Smooth muscle cell (in vitro differentiated cells): ENCODE measurements around the gene GAPT. TPM values are rescaled to one million over a fixed set of nuclear protein-coding genes. Genes with fewer than 3 reads are reported as not detected.
A peak's percentile ranks its signal among the peaks of the same experiment; 100 is the strongest.

ENCODE experiments used
- DNase-seq: peaks from one replicate; lab custom pipeline; 2025; ENCODE audit not compliant: unreplicated experiment; lab: John Stamatoyannopoulos, UW
- H2AFZ ChIP-seq: fragments of 200-600 bp; sonication (generic); 2 replicates; pipeline ENCODE4 v1.6.0; 2016; ENCODE audit warnings: antibody characterized with exemption, low read depth, mild to moderate bottlenecking
- H3F3A ChIP-seq: fragments of 200-600 bp; sonication (generic); 2 replicates; pipeline ENCODE4 v1.6.0; 2017; ENCODE audit warnings: antibody characterized with exemption, low read depth
- H3K27ac ChIP-seq: fragments of 200-600 bp; sonication (generic); 2 replicates; pipeline ENCODE4 v1.5.1; 2016; ENCODE audit warnings: low read depth, mild to moderate bottlenecking
- H3K27me3 ChIP-seq: fragments of 200-600 bp; sonication (generic); 2 replicates; pipeline ENCODE4 v1.6.1; 2016; ENCODE audit warnings: low read depth, mild to moderate bottlenecking
- H3K36me3 ChIP-seq: fragments of 200-600 bp; sonication (generic); 2 replicates; pipeline ENCODE4 v1.5.1; 2016; ENCODE audit warnings: low read depth
- H3K4me1 ChIP-seq: fragments of 200-600 bp; sonication (generic); 2 replicates; pipeline ENCODE4 v1.5.1; 2016; ENCODE audit warnings: low read depth
- H3K4me2 ChIP-seq: fragments of 200-600 bp; sonication (generic); 2 replicates; pipeline ENCODE4 v1.6.0; 2016; ENCODE audit warnings: mild to moderate bottlenecking
- H3K4me3 ChIP-seq: fragments of 200-600 bp; sonication (generic); 2 replicates; pipeline ENCODE4 v1.5.1; 2016; ENCODE audit warnings: mild to moderate bottlenecking
- H3K79me2 ChIP-seq: fragments of 200-600 bp; sonication (generic); 2 replicates; pipeline ENCODE4 v1.6.0; 2016; ENCODE audit warnings: low read depth, mild to moderate bottlenecking
- H3K9ac ChIP-seq: fragments of 200-600 bp; sonication (generic); 2 replicates; pipeline ENCODE4 v1.6.0; 2016; ENCODE audit warnings: low read depth
- H3K9me3 ChIP-seq: fragments of 200-600 bp; sonication (generic); replicated peaks from 2 replicates; pipeline ENCODE4 v1.5.1; 2016; ENCODE audit warnings: low read depth
- H4K20me1 ChIP-seq: fragments of 200-600 bp; sonication (generic); 2 replicates; pipeline ENCODE4 v1.6.0; 2016; ENCODE audit warnings: low read depth
- whole genome bisulfite sequencing: methylation state at CpG from one replicate; pipeline ENCODE4 v1.1.7; 2016; ENCODE audit warnings: low lambda C conversion rate; 5-methylcytosine and 5-hydroxymethylcytosine counted together
- polyA plus RNA-seq: library from polyadenylated mRNA; unstranded; fragments of >200 nt; fragmentation: Nextera tagmentation; extraction: Ambion mirVana; gene quantifications from 2 replicates; pipeline ENCODE4 v1.2.1, GENCODE V29; 2016
- total RNA-seq: library from RNA; depleted of rRNA; stranded (reverse); fragments of >200 nt; gene quantifications from 2 replicates; pipeline ENCODE4 v1.2.3, GENCODE V29; 2014
- TF ChIP-seq, protein P1 (sequence below): fragments of 200-600 bp; sonication (generic); IDR thresholded peaks from 2 replicates; pipeline ENCODE4 v1.5.1; 2017; ENCODE audit warnings: borderline replicate concordance, mild to moderate bottlenecking, antibody characterized with exemption; ENCODE audit not compliant: insufficient read depth, poor library complexity, severe bottlenecking

Gene GAPT
- total and polyA plus RNA-seq, 2 experiments from 2014 or later = not detected

- TF ChIP-seq, protein P1, sequence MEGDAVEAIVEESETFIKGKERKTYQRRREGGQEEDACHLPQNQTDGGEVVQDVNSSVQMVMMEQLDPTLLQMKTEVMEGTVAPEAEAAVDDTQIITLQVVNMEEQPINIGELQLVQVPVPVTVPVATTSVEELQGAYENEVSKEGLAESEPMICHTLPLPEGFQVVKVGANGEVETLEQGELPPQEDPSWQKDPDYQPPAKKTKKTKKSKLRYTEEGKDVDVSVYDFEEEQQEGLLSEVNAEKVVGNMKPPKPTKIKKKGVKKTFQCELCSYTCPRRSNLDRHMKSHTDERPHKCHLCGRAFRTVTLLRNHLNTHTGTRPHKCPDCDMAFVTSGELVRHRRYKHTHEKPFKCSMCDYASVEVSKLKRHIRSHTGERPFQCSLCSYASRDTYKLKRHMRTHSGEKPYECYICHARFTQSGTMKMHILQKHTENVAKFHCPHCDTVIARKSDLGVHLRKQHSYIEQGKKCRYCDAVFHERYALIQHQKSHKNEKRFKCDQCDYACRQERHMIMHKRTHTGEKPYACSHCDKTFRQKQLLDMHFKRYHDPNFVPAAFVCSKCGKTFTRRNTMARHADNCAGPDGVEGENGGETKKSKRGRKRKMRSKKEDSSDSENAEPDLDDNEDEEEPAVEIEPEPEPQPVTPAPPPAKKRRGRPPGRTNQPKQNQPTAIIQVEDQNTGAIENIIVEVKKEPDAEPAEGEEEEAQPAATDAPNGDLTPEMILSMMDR = no peak
- peaks cover 26% of the 10 kb centered on the region for H3K36me3 ChIP-seq
- H3K27me3 ChIP-seq = no peaks in the 10 kb centered on the region
- DNase-seq = no peak
- H3K9me3 ChIP-seq = no peaks in the 10 kb centered on the region
- peaks cover 55% of the 10 kb centered on the region for H3F3A ChIP-seq
- H3K9ac ChIP-seq = no peak overlapping the region
- 76% methylated on average over 3 of the region's 3 CpGs for WGBS
- H3K27ac ChIP-seq = peak overlapping the region; percentile 97
- peaks cover 26% of the 10 kb centered on the region for H3K79me2 ChIP-seq
- H4K20me1 ChIP-seq = peaks cover 51% of the 10 kb centered on the region
- H3K4me3 ChIP-seq = no peak overlapping the region
- H3K4me2 ChIP-seq = no peak overlapping the region
- no peak overlapping the region for H2AFZ ChIP-seq
- H3K4me1 ChIP-seq = peaks cover 7% of the 10 kb centered on the region
These were observed 38.5 kb upstream of the GAPT start for GRCh38 chr5:58452566-58453258.

- no peak overlapping the region for H2AFZ ChIP-seq
- peak overlapping the region; percentile 90 for H3K4me3 ChIP-seq
- DNase-seq = no peak
- peaks cover 7% of the 10 kb centered on the region for H3K4me1 ChIP-seq
- TF ChIP-seq, protein P1 = no peak
- H4K20me1 ChIP-seq = peaks cover 57% of the 10 kb centered on the region
- H3K9me3 ChIP-seq = no peaks in the 10 kb centered on the region
- no peak overlapping the region for H3K9ac ChIP-seq
- no peaks in the 10 kb centered on the region for H3K27me3 ChIP-seq
- peaks cover 32% of the 10 kb centered on the region for H3K79me2 ChIP-seq
- H3K36me3 ChIP-seq = peaks cover 28% of the 10 kb centered on the region
- peak overlapping the region; percentile 97 for H3K27ac ChIP-seq
- H3F3A ChIP-seq = peaks cover 55% of the 10 kb centered on the region
- H3K4me2 ChIP-seq = peak overlapping the region; percentile 86
These were observed 37.9 kb upstream of the GAPT start for GRCh38 chr5:58453306-58453705.

DNA sequence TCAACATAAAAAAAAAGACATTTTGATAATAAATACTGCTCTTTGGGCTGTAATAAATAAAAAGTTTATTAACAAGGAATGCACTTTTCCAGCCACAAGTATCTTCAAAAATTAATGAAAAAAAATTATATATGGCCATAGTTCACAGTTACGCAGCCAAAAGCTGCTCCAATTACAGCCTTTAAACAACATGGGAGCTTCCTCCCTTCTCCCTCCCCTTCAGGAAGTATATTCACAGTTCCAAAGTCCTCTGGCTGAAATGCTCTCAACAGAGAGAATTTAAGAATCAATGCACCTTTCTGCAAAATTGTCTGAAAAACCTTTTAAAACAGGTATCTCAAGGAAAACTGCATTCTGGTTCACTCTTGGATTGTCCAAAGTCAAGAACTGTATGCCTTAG is 37.2 kb upstream of the GAPT start:
- 100% methylated on average over 1 of the region's 1 CpG for WGBS
- H3K9ac ChIP-seq = peak overlapping the region; percentile 19
- no peak overlapping the region for H2AFZ ChIP-seq
- peak overlapping the region; percentile 86 for H3K4me2 ChIP-seq
- no peak for DNase-seq
- H3F3A ChIP-seq = peaks cover 55% of the 10 kb centered on the region
- H4K20me1 ChIP-seq = peaks cover 64% of the 10 kb centered on the region
- H3K36me3 ChIP-seq = peaks cover 28% of the 10 kb centered on the region
- H3K27ac ChIP-seq = peak overlapping the region; percentile 97
- H3K79me2 ChIP-seq = peaks cover 40% of the 10 kb centered on the region
- H3K9me3 ChIP-seq = no peaks in the 10 kb centered on the region
- H3K27me3 ChIP-seq = no peaks in the 10 kb centered on the region
- TF ChIP-seq, protein P1 = no peak
- H3K4me1 ChIP-seq = peaks cover 7% of the 10 kb centered on the region
- peak overlapping the region; percentile 90 for H3K4me3 ChIP-seq

GRCh38 chr5:58455066-58455465 is 36.2 kb upstream of the GAPT start:
- no peaks in the 10 kb centered on the region for H3K27me3 ChIP-seq
- peak overlapping the region; percentile 90 for H3K4me3 ChIP-seq
- H3K4me2 ChIP-seq = peak overlapping the region; percentile 86
- WGBS = 45% methylated on average over 5 of the region's 5 CpGs
- peaks cover 7% of the 10 kb centered on the region for H3K4me1 ChIP-seq
- peaks cover 48% of the 10 kb centered on the region for H3K79me2 ChIP-seq
- no peaks in the 10 kb centered on the region for H3K9me3 ChIP-seq
- H3K9ac ChIP-seq = no peak overlapping the region
- no peak overlapping the region for H2AFZ ChIP-seq
- DNase-seq = no peak
- H3K27ac ChIP-seq = peak overlapping the region; percentile 97
- H4K20me1 ChIP-seq = peaks cover 73% of the 10 kb centered on the region
- TF ChIP-seq, protein P1 = no peak
- H3K36me3 ChIP-seq = peaks cover 28% of the 10 kb centered on the region
- H3F3A ChIP-seq = peaks cover 51% of the 10 kb centered on the region
